Ectodermal cell (in vitro differentiated cells): Measurements from ENCODE around the gene ABCA8.

Source experiments
- H3K27ac ChIP-seq: 2 replicates; pipeline ENCODE4 v1.7.0; 2013; ENCODE audit warnings: mild to moderate bottlenecking, low read depth, low read length; ENCODE audit not compliant: insufficient read depth, poor library complexity, severe bottlenecking
- H3K27me3 ChIP-seq: 2 replicates; pipeline ENCODE4 v1.7.0; 2013; ENCODE audit warnings: mild to moderate bottlenecking, low read length; ENCODE audit not compliant: insufficient read depth, control insufficient read depth, poor library complexity, severe bottlenecking
- H3K36me3 ChIP-seq: one replicate; pipeline ENCODE4 v1.7.0; 2013; ENCODE audit warnings: low read length; ENCODE audit not compliant: control insufficient read depth, insufficient read depth
- H3K4me1 ChIP-seq: one replicate; pipeline ENCODE4 v1.7.0; 2013; ENCODE audit warnings: low read length; ENCODE audit not compliant: control insufficient read depth, insufficient read depth
- H3K4me3 ChIP-seq: 2 replicates; pipeline ENCODE4 v1.7.0; 2013; ENCODE audit warnings: low read depth, low read length, control low read depth; ENCODE audit not compliant: insufficient read depth
- H3K9me3 ChIP-seq: 2 replicates; pipeline ENCODE4 v1.7.0; 2013; ENCODE audit warnings: mild to moderate bottlenecking, low read length, moderate library complexity; ENCODE audit not compliant: control insufficient read depth
- WGBS, 2 experiments: methylation state at CpG; one replicate each; pipeline ENCODE4 v1.1.7; 2013; ENCODE audit warnings: missing lambda C conversion rate in 2 of 2; 5-methylcytosine and 5-hydroxymethylcytosine counted together

ABCA8 gene

DNA sequence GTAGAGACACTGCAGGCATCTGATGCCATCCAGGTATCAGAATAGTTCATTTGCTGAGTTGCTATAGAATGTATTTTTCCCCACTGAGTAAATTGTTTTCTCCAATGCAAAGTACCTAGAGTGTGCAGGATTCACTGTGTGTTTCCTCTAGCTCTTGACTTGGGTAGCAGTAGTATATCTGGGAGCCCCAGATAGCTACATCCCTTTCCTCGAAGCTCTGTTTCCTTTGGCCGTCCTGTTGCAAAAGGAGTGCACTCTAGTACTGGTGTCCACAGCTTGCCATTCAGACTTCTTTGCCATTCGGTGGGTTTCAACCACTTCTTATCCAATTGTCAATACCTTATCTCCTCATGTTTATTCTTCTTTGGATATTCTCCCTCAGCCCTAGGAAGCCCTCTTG is 12.8 kb downstream of the ABCA8 start:
- Histone ChIP-seq H3K9me3 (no peaks in the 10 kb centered on the region), H3K27ac (no peak overlapping the region), H3K36me3 (no peaks in the 10 kb centered on the region), H3K4me3 (no peak overlapping the region), H3K4me1 (no peaks in the 10 kb centered on the region), H3K27me3 (no peaks in the 10 kb centered on the region)
- WGBS, 2 experiments = 91% methylated on average over 3 of the region's 3 CpGs

DNA sequence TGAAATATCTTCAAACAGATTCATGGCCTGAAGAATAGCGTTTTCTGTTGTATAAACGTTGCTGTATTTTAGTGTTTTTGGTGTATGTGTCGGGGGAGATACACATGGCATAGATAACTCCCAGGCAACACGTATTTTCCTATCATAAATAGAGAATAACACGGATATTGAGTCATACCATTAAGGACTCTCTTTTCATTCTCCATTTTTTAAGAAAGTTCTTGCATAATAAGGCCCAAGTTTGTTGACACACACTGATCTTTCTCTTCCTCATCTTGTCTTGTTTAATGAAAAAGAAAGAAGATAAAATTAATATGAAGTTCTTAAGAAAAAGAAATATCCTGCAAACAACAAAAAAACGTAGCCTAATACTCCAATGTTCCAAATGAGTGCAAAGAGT is 13.4 kb downstream of the ABCA8 start:
- WGBS, 2 experiments = 93% methylated on average over 4 to 6 of the region's 6 CpGs
- Histone ChIP-seq H3K4me3 (no peak overlapping the region), H3K27ac (no peak overlapping the region), H3K9me3 (no peaks in the 10 kb centered on the region), H3K36me3 (no peaks in the 10 kb centered on the region), H3K4me1 (no peaks in the 10 kb centered on the region), H3K27me3 (no peaks in the 10 kb centered on the region)

DNA sequence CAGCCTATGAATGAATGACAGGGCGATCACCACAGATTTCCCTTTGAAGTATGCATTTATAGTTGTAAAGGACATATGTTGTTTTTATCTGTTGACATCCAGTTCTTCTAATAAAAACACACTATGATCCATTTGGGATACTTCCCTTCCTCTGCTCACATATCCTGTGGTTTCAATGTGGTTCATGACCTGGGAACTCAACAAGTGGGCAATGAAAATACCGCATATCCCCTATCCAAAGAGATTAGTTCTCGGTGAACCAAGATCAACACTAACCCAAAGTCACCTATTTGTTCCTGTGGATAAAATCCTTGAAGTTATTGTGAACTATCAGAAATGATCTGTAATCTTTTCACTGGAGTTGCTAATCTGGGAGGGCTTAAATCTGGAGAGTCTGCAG is 16.0 kb downstream of the ABCA8 start:
- Histone ChIP-seq H3K4me3 (no peak overlapping the region), H3K27ac (no peak overlapping the region), H3K36me3 (no peaks in the 10 kb centered on the region), H3K27me3 (no peaks in the 10 kb centered on the region), H3K9me3 (no peaks in the 10 kb centered on the region), H3K4me1 (no peaks in the 10 kb centered on the region)
- 65 to 100% methylated on average over 2 to 3 of the region's 3 CpGs for WGBS, 2 experiments

DNA sequence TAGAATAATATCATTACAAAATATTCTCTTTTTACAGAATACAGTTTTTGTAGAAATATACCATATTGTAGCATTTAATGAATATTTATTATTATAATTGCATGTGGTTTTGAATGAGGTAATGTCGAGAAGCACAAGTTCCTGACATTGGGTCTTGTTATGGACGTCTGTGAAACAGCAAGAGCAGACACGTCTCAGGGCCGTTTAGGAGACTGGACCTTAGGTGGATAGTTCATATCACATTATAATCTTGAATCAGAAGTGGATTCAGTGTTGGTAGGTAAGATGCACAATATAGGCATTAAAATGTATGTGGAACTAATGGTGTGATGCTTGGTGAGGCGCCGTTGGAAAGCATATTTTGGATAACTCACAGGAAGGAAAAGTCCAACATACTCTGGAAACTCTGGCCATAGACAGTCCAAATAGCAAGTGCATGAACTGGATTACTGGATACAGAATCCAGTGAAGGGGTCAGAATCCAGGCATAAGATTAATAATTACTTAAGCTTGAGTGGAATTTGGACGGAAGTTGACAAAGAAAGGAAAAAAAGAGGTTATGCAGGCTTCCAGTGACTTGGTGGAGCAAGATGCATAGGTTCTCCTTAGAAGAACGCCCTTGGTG is 17.2 kb downstream of the ABCA8 start:
- Histone ChIP-seq H3K4me3 (no peak overlapping the region), H3K36me3 (no peaks in the 10 kb centered on the region), H3K4me1 (no peaks in the 10 kb centered on the region), H3K9me3 (no peaks in the 10 kb centered on the region), H3K27ac (no peak overlapping the region), H3K27me3 (no peaks in the 10 kb centered on the region)
- WGBS, 2 experiments = 81 to 83% methylated on average over 8 of the region's 8 CpGs

DNA sequence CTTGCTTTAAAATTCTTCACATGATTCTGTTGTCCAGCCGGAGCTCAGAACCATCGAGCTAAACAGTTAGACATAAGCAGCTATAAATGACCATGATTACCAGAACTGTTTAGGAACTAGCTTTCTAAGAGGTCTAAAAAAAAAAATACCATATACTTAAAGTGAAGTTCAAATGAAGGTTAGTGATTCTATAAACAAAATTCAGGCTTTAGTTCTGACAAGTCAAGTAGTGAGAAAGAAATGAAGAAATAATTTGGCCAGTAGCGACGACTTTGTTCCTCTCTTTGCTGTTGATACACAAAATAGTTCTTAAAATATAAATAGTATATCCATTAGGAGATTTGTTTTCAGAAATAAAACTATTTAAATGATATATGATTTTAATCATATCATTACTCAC is 27.7 kb downstream of the ABCA8 start:
- H3K9me3 ChIP-seq = no peaks in the 10 kb centered on the region
- H3K27ac ChIP-seq = no peak overlapping the region
- no peaks in the 10 kb centered on the region for H3K27me3 ChIP-seq
- no peak overlapping the region for H3K4me3 ChIP-seq
- no peaks in the 10 kb centered on the region for H3K4me1 ChIP-seq
- H3K36me3 ChIP-seq = no peaks in the 10 kb centered on the region
- 35 to 74% methylated on average over 2 to 4 of the region's 4 CpGs for WGBS, 2 experiments

DNA sequence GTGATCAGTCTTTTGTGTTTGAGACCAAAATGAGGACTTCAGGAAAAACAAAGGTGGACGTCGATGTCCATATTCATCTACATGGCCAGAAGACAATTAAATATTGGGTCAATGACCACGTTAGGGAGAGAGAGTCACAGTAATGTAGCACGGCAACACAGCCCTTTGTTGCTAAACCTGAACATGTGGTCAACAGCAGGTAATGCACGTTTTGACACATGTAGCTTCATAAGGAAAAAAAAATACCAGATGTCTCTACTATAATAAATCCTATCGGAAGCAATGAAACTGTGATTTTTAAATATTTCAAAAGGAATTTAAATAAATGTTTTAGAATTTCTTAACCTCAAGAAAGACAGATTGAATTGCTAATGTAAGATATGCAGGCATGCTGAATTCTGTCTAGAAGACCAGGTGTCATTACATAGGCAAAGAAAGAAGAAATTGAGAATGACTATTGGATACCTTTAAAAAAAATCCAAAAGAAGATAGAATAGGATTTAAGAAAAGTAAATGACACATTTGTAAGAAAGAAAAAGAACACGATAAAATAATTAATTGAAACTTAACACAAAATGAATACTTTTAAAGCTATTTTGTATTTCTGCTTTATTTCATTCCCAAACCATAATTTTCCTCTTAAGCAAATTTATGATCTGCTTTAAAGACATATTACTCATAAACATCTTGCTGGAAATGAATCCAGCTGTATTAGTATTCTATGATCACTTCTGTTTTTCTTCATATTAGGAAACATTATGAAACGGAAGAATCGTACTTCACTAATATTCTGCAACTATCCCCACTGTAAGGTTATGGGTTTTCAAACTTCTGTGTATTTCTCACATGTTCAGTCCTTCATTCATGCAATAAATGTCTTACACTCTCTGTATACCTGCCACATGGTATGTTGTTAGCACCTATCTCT is 30.1 kb downstream of the ABCA8 start:
- H3K27ac ChIP-seq = no peak overlapping the region
- no peaks in the 10 kb centered on the region for H3K36me3 ChIP-seq
- no peaks in the 10 kb centered on the region for H3K9me3 ChIP-seq
- H3K27me3 ChIP-seq = no peaks in the 10 kb centered on the region
- WGBS, 2 experiments = 89 to 94% methylated on average over 7 of the region's 9 CpGs
- no peak overlapping the region for H3K4me3 ChIP-seq
- no peaks in the 10 kb centered on the region for H3K4me1 ChIP-seq

DNA sequence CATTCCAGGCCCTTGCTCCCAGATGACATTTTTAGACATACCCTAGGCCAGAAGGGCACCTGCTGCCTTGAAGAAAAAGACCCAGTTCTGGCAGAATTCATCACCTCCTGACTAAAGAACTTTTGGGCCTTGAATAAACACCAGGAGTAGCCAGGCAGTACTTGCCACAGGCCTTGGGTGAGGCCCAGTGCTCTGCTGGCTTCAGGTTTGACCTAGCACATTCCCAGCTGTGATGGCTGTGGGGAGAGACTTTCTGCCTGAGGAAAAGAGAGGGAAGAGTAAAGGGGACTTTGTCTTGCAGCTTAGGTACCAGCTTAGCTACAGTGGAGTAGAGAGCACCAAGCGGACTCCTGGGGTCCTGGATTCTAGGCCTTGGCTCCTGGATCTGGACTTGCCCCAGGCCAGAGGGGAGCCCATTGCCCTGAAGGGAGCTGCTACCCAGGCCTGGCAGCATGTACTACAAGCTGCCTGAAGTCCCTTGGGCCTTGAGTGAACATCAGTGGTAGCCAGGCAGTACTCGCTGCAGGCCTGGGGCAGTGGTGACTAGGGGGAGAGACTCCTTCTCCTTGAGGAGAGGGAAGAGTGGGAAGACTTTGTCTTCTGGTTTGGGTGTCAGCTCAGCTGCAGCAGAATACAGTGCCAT is 44.3 kb downstream of the ABCA8 start:
- Histone ChIP-seq H3K27me3 (no peaks in the 10 kb centered on the region), H3K36me3 (no peaks in the 10 kb centered on the region), H3K27ac (no peak overlapping the region), H3K4me1 (no peaks in the 10 kb centered on the region), H3K4me3 (no peak overlapping the region), H3K9me3 (no peaks in the 10 kb centered on the region)
- WGBS, 2 experiments = 96% methylated on average over 2 of the region's 2 CpGs

DNA sequence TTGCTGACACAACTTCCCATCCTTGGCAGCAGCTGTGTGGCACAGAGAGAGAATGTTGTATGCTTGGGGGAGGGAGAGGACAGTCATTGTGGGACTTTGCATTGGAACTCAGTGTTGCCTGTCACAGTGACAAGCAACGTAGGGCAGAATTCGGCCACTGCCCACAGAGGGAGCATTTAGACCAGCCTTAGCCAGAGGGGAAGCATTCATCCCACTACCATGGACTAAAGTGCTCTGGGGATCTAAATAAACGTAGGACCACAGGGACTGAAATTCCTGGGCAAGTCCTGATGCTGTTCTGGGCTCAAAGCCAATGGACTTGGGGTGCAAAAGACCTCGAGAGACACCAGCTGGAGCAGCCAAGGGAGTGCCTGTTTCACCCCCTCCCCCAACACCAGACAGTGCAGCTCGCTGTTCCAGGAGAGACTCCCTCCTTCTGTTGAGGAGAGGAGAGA is 44.9 kb downstream of the ABCA8 start:
- no peaks in the 10 kb centered on the region for H3K4me1 ChIP-seq
- no peak overlapping the region for H3K4me3 ChIP-seq
- H3K27me3 ChIP-seq = no peaks in the 10 kb centered on the region
- no peaks in the 10 kb centered on the region for H3K36me3 ChIP-seq
- peak overlapping the region; percentile 21 for H3K27ac ChIP-seq
- no peaks in the 10 kb centered on the region for H3K9me3 ChIP-seq
- WGBS, 2 experiments = 71 to 77% methylated on average over 4 of the region's 5 CpGs

DNA sequence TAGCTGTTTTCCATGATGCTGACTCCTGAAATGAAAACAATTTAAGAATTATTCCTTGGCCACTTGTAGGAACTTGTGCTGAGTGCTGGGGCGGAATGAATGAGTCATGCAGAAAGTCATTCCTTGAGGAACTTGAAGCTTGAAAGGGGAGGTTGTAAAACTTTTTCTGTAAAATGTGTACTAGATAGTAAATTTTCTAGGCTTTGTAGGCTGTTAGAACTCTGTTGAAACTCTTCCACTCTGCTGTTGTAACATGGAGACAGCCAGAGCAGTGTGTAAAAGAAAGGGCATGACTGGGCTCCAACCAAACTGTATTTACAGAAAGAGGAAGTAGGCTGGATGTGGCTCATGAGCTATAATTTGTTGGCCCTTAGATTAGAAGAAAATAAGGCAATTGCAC is 46.1 kb downstream of the ABCA8 start:
- 95 to 96% methylated on average over 1 of the region's 1 CpG for WGBS, 2 experiments
- Histone ChIP-seq H3K4me1 (no peaks in the 10 kb centered on the region), H3K36me3 (no peaks in the 10 kb centered on the region), H3K9me3 (no peaks in the 10 kb centered on the region), H3K27ac (no peak overlapping the region), H3K4me3 (no peak overlapping the region), H3K27me3 (no peaks in the 10 kb centered on the region)

DNA sequence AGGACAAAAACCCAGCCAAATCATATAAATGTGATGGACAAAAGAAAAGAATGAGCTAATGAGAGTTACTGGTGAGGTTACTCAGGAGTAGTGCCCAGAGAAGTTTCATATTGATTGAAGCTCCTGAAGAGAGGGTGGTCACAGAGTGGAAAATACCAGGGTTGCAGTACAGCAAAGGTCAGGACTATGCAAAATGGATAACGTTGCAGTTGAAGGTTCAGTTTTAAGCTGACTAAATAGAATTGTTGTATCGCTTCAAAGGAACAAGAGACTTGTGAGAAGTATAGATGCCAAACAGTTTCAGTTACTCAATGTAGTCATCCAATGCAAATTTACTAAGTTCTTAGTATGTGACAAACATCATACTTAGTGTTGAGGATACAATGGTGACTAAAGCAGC is 47.1 kb downstream of the ABCA8 start:
- H3K4me3 ChIP-seq = no peak overlapping the region
- WGBS, 2 experiments = 89 to 94% methylated on average over 2 of the region's 2 CpGs
- no peaks in the 10 kb centered on the region for H3K9me3 ChIP-seq
- H3K4me1 ChIP-seq = no peaks in the 10 kb centered on the region
- H3K27ac ChIP-seq = no peak overlapping the region
- no peaks in the 10 kb centered on the region for H3K27me3 ChIP-seq
- H3K36me3 ChIP-seq = no peaks in the 10 kb centered on the region
